ENCODE measurements around the gene SFT2D3. TPM values are rescaled to one million over a fixed set of nuclear protein-coding genes. Genes with fewer than 3 reads are reported as not detected.

Gene SFT2D3
- total and polyA plus RNA-seq, 2 of the 13 experiments (the other 11 are each of a cell fraction or from before 2014, with no cell fraction given) = 8.3 to 9.4 TPM

- in situ Hi-C loops (cut with HindIII; ENCODE audit: extremely low pct_ligation_motif_present, low pct_unique_long_range_greater_than_20kb) = no loop called here
- ATAC-seq = no peak
- Histone ChIP-seq H4K20me1 (ENCODE audit: insufficient read depth, low read length) (0 out of 2 replicates have a peak, but pooled peaks cover 2% of the 10 kb centered on the region), H3K27ac (ENCODE audit: extremely low read length, insufficient read depth, low read length) (no peak overlapping the region), H3K9me3 (ENCODE audit: low read length) (no peaks in the 10 kb centered on the region), H3K36me3 (replicated peaks in 1 of 2; ENCODE audit: control insufficient read depth in 1 of 2, insufficient read depth in 2 of 2, low read length in 2 of 2) (no peaks in the 10 kb centered on the region; a peak in 2 of 5 replicates), H3K4me3 (replicated peaks in 1 of 3; ENCODE audit: insufficient read depth in 1 of 3, low read depth in 2 of 3, low read length in 3 of 3) (no peak overlapping the region), H3K79me2 (ENCODE audit: insufficient read depth, low read length) (peaks cover 6% of the 10 kb centered on the region), H3K4me2 (ENCODE audit: low read depth, low read length) (no peak overlapping the region), H3K4me1 (ENCODE audit: insufficient read depth, low read length) (peaks cover 15% of the 10 kb centered on the region), H3K27me3 (ENCODE audit: control insufficient read depth in 1 of 2, insufficient read depth in 2 of 2, low read length in 2 of 2) (no peaks in the 10 kb centered on the region), H2AFZ (ENCODE audit: low read length) (no peak overlapping the region), H3K9ac (ENCODE audit: insufficient read depth, low read depth, low read length) (no peak overlapping the region)
- WGBS (ENCODE audit: low lambda C conversion rate) = 74% methylated on average over 21 of the region's 21 CpGs
- ChIA-PET CTCF (ENCODE audit: low intra/inter-chr PET ratio, low total read pairs) (no interaction called here), POLR2A (no interaction called here)
- intact Hi-C loops (cut with micrococcal nuclease; ENCODE audit: unreplicated experiment) = no loop called here
- DNase-seq (ENCODE audit: low spot score) = no peak
- no peak for FAIRE-seq
- no TSS peak for BruUV-seq (replicated peaks)
- no peak for TF ChIP-seq ZSCAN30 (CRISPR knock-in tag; IDR thresholded peaks at IDR 0.05)
- no peak for TF ChIP-seq SP2 (CRISPR knock-in tag; IDR thresholded peaks at IDR 0.05)
- peak; percentile 77 for TF ChIP-seq ZNF121 (CRISPR knock-in tag; IDR thresholded peaks at IDR 0.05)
- TF ChIP-seq ARNTL (CRISPR knock-in tag; IDR thresholded peaks at IDR 0.05) = no peak
- no peak for TF ChIP-seq ATF7 (IDR thresholded peaks at IDR 0.05)
- no peak for TF ChIP-seq ATF7 (CRISPR knock-in tag; IDR thresholded peaks at IDR 0.05)
- TF ChIP-seq SSRP1 (CRISPR knock-in tag; IDR thresholded peaks at IDR 0.05) = no peak
- no peak for TF ChIP-seq ZNF598 (CRISPR knock-in tag; IDR thresholded peaks at IDR 0.05; ENCODE audit: borderline replicate concordance)
- TF ChIP-seq ZNF772 (CRISPR knock-in tag; IDR thresholded peaks at IDR 0.05) = no peak
- no peak for TF ChIP-seq HMG20B (CRISPR knock-in tag; conservative IDR thresholded peaks at IDR 0.05)
- TF ChIP-seq ZNF225 (CRISPR knock-in tag; IDR thresholded peaks at IDR 0.05) = no peak
- TF ChIP-seq THRA (CRISPR knock-in tag; IDR thresholded peaks at IDR 0.05; ENCODE audit: borderline replicate concordance) = no peak
- no peak for TF ChIP-seq HNRNPUL1 (IDR thresholded peaks at IDR 0.05; ENCODE audit: low read depth, low read length)
- TF ChIP-seq ZNF512B (CRISPR knock-in tag; IDR thresholded peaks at IDR 0.05; ENCODE audit: borderline replicate concordance) = no peak
- no peak for TF ChIP-seq ZNF510 (CRISPR knock-in tag; IDR thresholded peaks at IDR 0.05; ENCODE audit: low read depth)
- TF ChIP-seq GABPB1 (CRISPR knock-in tag; IDR thresholded peaks at IDR 0.05) = no peak
- TF ChIP-seq REPIN1 (CRISPR knock-in tag; IDR thresholded peaks at IDR 0.05; ENCODE audit: borderline replicate concordance, low read depth) = no peak
- TF ChIP-seq HNF4A (CRISPR knock-in tag; IDR thresholded peaks at IDR 0.05) = no peak
- TF ChIP-seq ZNF790 (CRISPR knock-in tag; IDR thresholded peaks at IDR 0.05; ENCODE audit: borderline replicate concordance) = no peak
- TF ChIP-seq ZNF20 (CRISPR knock-in tag; IDR thresholded peaks at IDR 0.05) = no peak
- TF ChIP-seq ZBTB33 (CRISPR knock-in tag; IDR thresholded peaks at IDR 0.05) = peak; percentile 78
Measured at GRCh38 chr2:127697482-127698180, 3.7 kb upstream of the SFT2D3 start.

Measured in HepG2 (cell line).